ENCODE data around the gene PIK3CD. TPM values are rescaled to one million over a fixed set of nuclear protein-coding genes. Genes with fewer than 3 reads are reported as not detected.

The PIK3CD gene
- total and polyA plus RNA-seq, 2 donors (not counting 3 experiments of a cell fraction or from before 2014, with no cell fraction given) = 3.5 to 5.2 TPM

DNA sequence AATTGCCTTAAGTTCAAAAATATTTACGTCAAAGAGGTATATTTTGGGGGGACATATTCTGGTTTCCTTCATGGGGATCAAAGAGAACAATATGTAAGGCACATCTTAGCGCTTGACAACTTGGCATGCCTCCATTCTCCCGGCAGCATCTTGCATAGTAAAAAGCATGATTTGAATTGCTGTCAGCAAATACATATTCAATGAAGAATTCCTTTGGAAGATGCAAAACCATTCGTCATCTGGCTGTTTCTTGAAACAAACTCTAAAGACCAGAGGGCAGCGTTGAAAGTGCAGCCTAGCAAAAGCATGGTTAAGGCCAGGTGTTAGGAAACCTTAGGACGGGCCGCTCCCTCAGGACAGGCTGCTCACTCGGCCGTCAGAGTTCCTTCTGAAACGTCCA lies 3.4 kb upstream of the PIK3CD start:
- Histone ChIP-seq H3K4me1 (ENCODE audit: control insufficient read depth, extremely low read depth, insufficient read depth, low read length) (peaks cover 7% of the 10 kb centered on the region), H2AFZ (ENCODE audit: low read depth, low read length) (no peak overlapping the region), H3K79me2 (ENCODE audit: control insufficient read depth, insufficient read depth, low read length) (no peaks in the 10 kb centered on the region), H4K20me1 (replicated peaks; ENCODE audit: control insufficient read depth, extremely low read depth, insufficient read depth, low read length) (no peaks in the 10 kb centered on the region), H3K4me3 (replicated peaks in 1 of 3; ENCODE audit: insufficient read depth in 1 of 3, low read depth in 1 of 3, low read length in 3 of 3) (no peak overlapping the region), H3K9ac (replicated peaks; ENCODE audit: extremely low read depth, insufficient read depth, low read length) (no peak overlapping the region), H3K9me3 (replicated peaks; ENCODE audit: control insufficient read depth, insufficient read depth, low read length) (no peaks in the 10 kb centered on the region), H3K9me1 (replicated peaks; ENCODE audit: control insufficient read depth, extremely low read depth, insufficient read depth, low read length) (no peaks in the 10 kb centered on the region), H3K36me3 (ENCODE audit: control insufficient read depth in 2 of 2, extremely low read depth in 1 of 2, insufficient read depth in 2 of 2, low read length in 2 of 2) (no peaks in the 10 kb centered on the region), H3K27me3 (ENCODE audit: control insufficient read depth in 2 of 2, insufficient read depth in 2 of 2, low read length in 2 of 2) (peaks cover 20 to 28% of the 10 kb centered on the region in 2 experiments), H3K4me2 (ENCODE audit: insufficient read depth, low read length) (no peak overlapping the region), H3K27ac (ENCODE audit: insufficient read depth, low read depth, low read length) (no peak overlapping the region)
- intact Hi-C loops (cut with micrococcal nuclease) = no loop called here
- no peak for DNase-seq (ENCODE audit: low read depth, low spot score)
- ChIA-PET CTCF (no interaction called here), POLR2A (no interaction called here)
- no TSS peak for BruUV-seq (replicated peaks)
- FAIRE-seq = no peak
- TF ChIP-seq CTCF (IDR thresholded peaks at IDR 0.05; ENCODE audit: extremely low read depth in 1 of 2, insufficient read depth in 1 of 2, low read depth in 1 of 2, low read length in 2 of 2) (no peak), POLR2AphosphoS5 (IDR thresholded peaks at IDR 0.05; ENCODE audit: insufficient read depth, low read depth, low read length) (no peak), JUN (IDR thresholded peaks at IDR 0.05; ENCODE audit: borderline replicate concordance, insufficient read depth, insufficient read length, low read depth) (no peak), GATA2 (IDR thresholded peaks at IDR 0.05; ENCODE audit: insufficient read depth, insufficient read length, low read depth, low read length) (no peak)
- dilution Hi-C loops (cut with MboI; ENCODE audit: extremely low pct_ligation_motif_present, low sequenced_read_pairs) = no loop called here

DNA sequence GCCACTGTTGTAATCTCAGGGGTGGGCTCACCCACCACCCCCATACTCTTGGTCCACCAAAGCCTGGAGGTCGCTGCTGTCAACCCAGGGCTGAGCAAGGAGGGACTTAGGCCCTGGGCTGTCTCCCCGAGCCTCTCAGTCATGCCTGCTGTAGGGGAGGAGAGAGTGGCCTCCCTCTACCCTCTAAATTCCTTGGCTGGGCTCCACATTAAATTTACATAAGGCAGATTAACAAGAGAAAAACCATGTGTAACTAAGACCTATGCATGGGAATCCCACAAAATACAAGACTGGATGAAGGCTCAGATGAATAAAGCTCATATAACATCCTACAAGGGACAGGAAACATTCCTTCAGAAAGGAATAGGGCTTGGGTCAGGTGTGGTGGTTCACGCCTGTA lies 1.8 kb upstream of the PIK3CD start:
- ChIA-PET CTCF (interaction anchor here (0.8 to 1.4 kb wide), 2 partner anchors 12 to 15 kb away, joined by 3 to 6 read pairs; no protein-coding TSS in a partner anchor), POLR2A (no interaction called here)
- H3K9me1 ChIP-seq (replicated peaks; ENCODE audit: control insufficient read depth, extremely low read depth, insufficient read depth, low read length) = no peaks in the 10 kb centered on the region
- H3K36me3 ChIP-seq (ENCODE audit: control insufficient read depth in 2 of 2, extremely low read depth in 1 of 2, insufficient read depth in 2 of 2, low read length in 2 of 2) = no peaks in the 10 kb centered on the region
- peaks cover 33 to 39% of the 10 kb centered on the region in 2 experiments for H3K27me3 ChIP-seq (ENCODE audit: control insufficient read depth in 2 of 2, insufficient read depth in 2 of 2, low read length in 2 of 2)
- H2AFZ ChIP-seq (ENCODE audit: low read depth, low read length) = no peak overlapping the region
- H3K4me2 ChIP-seq (ENCODE audit: insufficient read depth, low read length) = no peak overlapping the region
- H3K9me3 ChIP-seq (replicated peaks; ENCODE audit: control insufficient read depth, insufficient read depth, low read length) = no peaks in the 10 kb centered on the region
- DNase-seq (ENCODE audit: low read depth, low spot score) = no peak
- no peak overlapping the region for H3K27ac ChIP-seq (ENCODE audit: insufficient read depth, low read depth, low read length)
- H3K9ac ChIP-seq (replicated peaks; ENCODE audit: extremely low read depth, insufficient read depth, low read length) = no peak overlapping the region
- TF ChIP-seq EZH2 (IDR thresholded peaks at IDR 0.05; ENCODE audit: borderline replicate concordance, low read depth, low read length, severe bottlenecking) = no peak
- TF ChIP-seq, protein P1, sequence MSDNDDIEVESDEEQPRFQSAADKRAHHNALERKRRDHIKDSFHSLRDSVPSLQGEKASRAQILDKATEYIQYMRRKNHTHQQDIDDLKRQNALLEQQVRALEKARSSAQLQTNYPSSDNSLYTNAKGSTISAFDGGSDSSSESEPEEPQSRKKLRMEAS (IDR thresholded peaks at IDR 0.05; ENCODE audit: insufficient read depth, insufficient read length) = no peak
- no peak for TF ChIP-seq JUN (IDR thresholded peaks at IDR 0.05; ENCODE audit: borderline replicate concordance, insufficient read depth, insufficient read length, low read depth)
- no peak for TF ChIP-seq FOS (IDR thresholded peaks at IDR 0.05; ENCODE audit: borderline replicate concordance, insufficient read depth, low read length)
- TF ChIP-seq CTCF (IDR thresholded peaks at IDR 0.05; ENCODE audit: extremely low read depth in 1 of 2, insufficient read depth in 1 of 2, low read depth in 1 of 2, low read length in 2 of 2) = no peak
- TF ChIP-seq GATA2 (IDR thresholded peaks at IDR 0.05; ENCODE audit: insufficient read depth, insufficient read length, low read depth, low read length) = no peak
- TF ChIP-seq POLR2AphosphoS5 (IDR thresholded peaks at IDR 0.05; ENCODE audit: insufficient read depth, low read depth, low read length) = no peak
- no peak for TF ChIP-seq MYC (IDR thresholded peaks at IDR 0.05; ENCODE audit: low read depth, low read length)
- TF ChIP-seq POLR2A (IDR thresholded peaks at IDR 0.05; ENCODE audit: low read depth, low read length) = no peak
- intact Hi-C loops (cut with micrococcal nuclease) = no loop called here
- H4K20me1 ChIP-seq (replicated peaks; ENCODE audit: control insufficient read depth, extremely low read depth, insufficient read depth, low read length) = no peaks in the 10 kb centered on the region
- no TSS peak for BruUV-seq (replicated peaks)
- H3K4me3 ChIP-seq (replicated peaks in 1 of 3; ENCODE audit: insufficient read depth in 1 of 3, low read depth in 1 of 3, low read length in 3 of 3) = no peak overlapping the region
- peaks cover 7% of the 10 kb centered on the region for H3K4me1 ChIP-seq (ENCODE audit: control insufficient read depth, extremely low read depth, insufficient read depth, low read length)
- dilution Hi-C loops (cut with MboI; ENCODE audit: extremely low pct_ligation_motif_present, low sequenced_read_pairs) = no loop called here
- H3K79me2 ChIP-seq (ENCODE audit: control insufficient read depth, insufficient read depth, low read length) = no peaks in the 10 kb centered on the region
- FAIRE-seq = no peak
